KG1 (cell line): ENCODE measurements around the gene MAST4.

Experiments used
- DNase-seq: peaks from one replicate; lab custom pipeline; 2025; lab: John Stamatoyannopoulos, UW

Gene MAST4

GRCh38 chr5:66848749-66849641, 252.8 kb downstream of the MAST4 start:
- no peak for DNase-seq

GRCh38 chr5:66849803-66850202, 253.6 kb downstream of the MAST4 start:
- DNase-seq, result no peak

GRCh38 chr5:66850354-66851075, 254.3 kb downstream of the MAST4 start:
- no peak for DNase-seq

GRCh38 chr5:66851306-66851705, 255.1 kb downstream of the MAST4 start:
- DNase-seq, result no peak

- DNase-seq, result no peak
Measured at GRCh38 chr5:66854416-66854815, 258.2 kb downstream of the MAST4 start.

GRCh38 chr5:66856041-66856805, 260.0 kb downstream of the MAST4 start:
- DNase-seq, result no peak

GRCh38 chr5:66859526-66859925, 263.3 kb downstream of the MAST4 start:
- no peak for DNase-seq

- no peak for DNase-seq
Measured at GRCh38 chr5:66860199-66860975, 264.2 kb downstream of the MAST4 start.

GRCh38 chr5:66861402-66861801, 265.2 kb downstream of the MAST4 start:
- DNase-seq, result no peak

GRCh38 chr5:66862020-66862419, 265.8 kb downstream of the MAST4 start:
- no peak for DNase-seq

GRCh38 chr5:66863243-66864170, 267.3 kb downstream of the MAST4 start:
- no peak for DNase-seq

GRCh38 chr5:66864240-66864884, 268.2 kb downstream of the MAST4 start:
- DNase-seq, result no peak

GRCh38 chr5:66867618-66868322, 271.6 kb downstream of the MAST4 start:
- no peak for DNase-seq

GRCh38 chr5:66869347-66869746, 273.2 kb downstream of the MAST4 start:
- no peak for DNase-seq

GRCh38 chr5:66870708-66871107, 274.5 kb downstream of the MAST4 start:
- DNase-seq, result no peak

- no peak for DNase-seq
Measured at GRCh38 chr5:66871651-66872050, 275.5 kb downstream of the MAST4 start.

- DNase-seq, result no peak
Measured at GRCh38 chr5:66872736-66873331, 276.6 kb downstream of the MAST4 start.

- no peak for DNase-seq
Measured at GRCh38 chr5:66874004-66874403, 277.8 kb downstream of the MAST4 start.

GRCh38 chr5:66875315-66875714, 279.1 kb downstream of the MAST4 start:
- DNase-seq, result no peak
